ENCODE measurements around the gene SETBP1.
"Not testable (repeated sequence)": the region's sequence is repeated elsewhere in the genome, so short reads cannot be mapped to it uniquely, and the experiment has no call there.

SETBP1 gene

DNA sequence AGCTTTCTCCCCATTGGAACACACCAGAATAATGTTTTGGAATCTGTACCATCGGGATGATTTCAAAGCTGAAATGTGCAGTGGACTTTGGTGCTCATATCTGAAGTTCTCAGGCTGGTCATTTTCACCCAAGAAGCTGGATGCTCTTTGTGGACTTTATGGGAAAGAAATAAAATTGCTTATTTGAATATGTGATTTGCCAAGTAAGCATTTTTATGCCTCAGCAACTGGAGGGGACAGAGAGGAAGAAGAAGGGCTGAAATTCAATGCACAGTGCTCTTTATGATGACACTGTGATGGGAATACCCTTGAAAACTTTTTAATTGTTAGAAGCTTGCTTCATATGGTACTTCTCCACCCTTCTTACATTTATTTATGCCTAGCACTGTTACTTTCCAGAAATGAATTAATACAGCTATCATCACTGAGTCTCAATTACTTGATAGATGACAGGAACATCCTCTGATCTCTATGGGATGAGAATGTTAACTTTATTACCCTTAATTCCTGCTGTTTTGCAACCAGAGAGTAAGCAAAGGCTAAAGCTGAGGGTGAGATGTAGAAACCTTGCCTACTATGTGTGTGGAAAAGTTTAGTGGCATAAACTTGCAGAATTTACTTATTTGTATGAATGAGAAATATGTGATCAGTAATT is 23.6 kb downstream of the SETBP1 start:
- no peak for DNase-seq (ENCODE audit: low spot score)

DNA sequence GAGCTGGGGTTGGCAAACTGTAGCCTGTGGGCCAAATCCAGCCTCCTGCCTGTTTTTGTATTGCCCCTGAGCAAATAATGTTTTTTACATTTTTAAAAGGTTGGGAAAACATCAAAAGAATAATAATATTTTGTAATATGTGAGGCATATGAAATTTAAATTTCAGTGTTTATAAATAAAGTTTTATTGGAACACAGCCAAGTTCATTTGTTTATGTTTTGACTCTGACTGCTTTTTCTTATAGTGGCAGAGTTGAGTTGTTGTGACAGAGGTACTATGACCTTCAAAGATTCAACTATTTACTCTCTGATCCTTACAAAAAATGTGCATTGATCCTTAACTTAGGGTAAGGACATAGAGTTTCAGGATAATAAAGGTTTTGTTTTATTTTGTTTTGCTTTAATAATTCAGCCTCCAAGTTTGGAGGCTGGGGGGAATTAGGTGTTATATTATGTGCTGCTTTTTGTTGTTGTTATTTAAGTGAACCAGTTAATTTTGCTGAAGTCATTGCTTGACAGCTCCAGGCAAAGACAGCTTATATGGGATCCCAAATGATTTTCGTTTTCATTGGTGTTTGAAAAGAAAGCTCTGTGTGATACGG is 24.5 kb downstream of the SETBP1 start:
- no peak for DNase-seq (ENCODE audit: low spot score)

GRCh38 chr18:44708451-44709083 is 27.9 kb downstream of the SETBP1 start:
- peak; percentile 43 for DNase-seq (ENCODE audit: low spot score)

DNA sequence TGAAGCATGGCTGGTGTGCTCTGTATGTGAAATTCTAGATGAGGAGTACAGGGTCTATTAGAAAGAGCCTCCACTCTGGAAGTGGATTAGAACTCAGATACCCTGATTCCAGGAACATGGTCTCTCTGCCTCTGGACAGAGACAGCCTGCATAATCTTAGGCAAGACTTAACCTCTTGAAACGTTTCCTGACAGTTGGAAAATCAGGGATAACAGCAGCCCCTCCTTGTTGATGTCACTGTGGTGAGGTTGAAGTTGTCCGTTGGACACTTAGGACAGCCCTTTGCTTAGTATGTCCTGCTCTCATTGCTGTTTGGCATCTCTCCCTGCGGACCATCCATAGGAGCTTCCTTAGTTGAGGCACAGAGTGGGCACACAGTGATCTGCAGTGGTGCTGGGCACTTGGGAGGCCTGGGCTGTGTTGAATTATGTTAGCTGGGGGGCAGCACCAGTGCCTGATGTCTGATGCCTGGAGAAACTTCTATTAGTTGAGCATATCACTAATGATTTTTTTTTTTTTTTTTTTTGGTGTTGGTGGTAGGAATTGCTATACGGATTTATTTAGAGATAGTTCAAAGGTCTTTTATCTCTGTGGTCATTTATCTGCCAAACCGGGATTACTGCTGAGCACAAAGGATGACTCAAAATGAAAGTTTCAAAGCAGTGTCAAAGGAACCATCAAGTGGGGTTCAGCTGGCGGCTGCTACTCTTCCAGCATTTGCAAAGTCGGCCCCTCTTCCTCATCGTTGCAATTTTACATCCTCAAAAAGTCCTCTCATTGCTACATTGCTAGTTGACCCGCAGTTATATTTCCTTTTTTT is 28.8 kb downstream of the SETBP1 start:
- no peak for DNase-seq (ENCODE audit: low spot score)

GRCh38 chr18:44710931-44711330 is 30.2 kb downstream of the SETBP1 start:
- no peak for DNase-seq (ENCODE audit: low spot score)

- DNase-seq (ENCODE audit: low spot score) = no peak
These were observed 31.3 kb downstream of the SETBP1 start for GRCh38 chr18:44712025-44712424.

GRCh38 chr18:44713435-44713834 is 32.7 kb downstream of the SETBP1 start:
- DNase-seq (ENCODE audit: low spot score) = no peak

DNA sequence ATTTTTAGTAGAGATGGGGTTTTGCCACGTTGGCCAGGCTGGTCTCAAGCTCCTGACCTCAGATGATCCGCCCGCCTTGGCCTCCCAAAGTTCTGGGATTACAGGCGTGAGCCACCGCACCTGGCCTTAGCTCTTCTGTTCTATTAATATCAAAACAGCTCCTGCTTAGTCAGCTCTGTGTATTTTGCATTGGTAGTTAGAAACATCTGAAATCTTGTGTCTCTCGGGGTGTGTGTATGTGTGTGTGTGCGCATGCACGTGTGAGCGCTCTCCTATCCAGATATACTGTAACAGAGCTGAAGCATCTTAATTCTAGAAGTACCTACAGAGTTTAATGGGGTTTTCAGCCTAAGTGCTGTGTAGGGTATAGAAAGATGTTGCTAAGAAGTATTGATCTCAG is 33.7 kb downstream of the SETBP1 start:
- no peak for DNase-seq (ENCODE audit: low spot score)

- peak; percentile 92 for DNase-seq (ENCODE audit: low spot score)
These were observed 34.6 kb downstream of the SETBP1 start for GRCh38 chr18:44715245-44715644.

DNA sequence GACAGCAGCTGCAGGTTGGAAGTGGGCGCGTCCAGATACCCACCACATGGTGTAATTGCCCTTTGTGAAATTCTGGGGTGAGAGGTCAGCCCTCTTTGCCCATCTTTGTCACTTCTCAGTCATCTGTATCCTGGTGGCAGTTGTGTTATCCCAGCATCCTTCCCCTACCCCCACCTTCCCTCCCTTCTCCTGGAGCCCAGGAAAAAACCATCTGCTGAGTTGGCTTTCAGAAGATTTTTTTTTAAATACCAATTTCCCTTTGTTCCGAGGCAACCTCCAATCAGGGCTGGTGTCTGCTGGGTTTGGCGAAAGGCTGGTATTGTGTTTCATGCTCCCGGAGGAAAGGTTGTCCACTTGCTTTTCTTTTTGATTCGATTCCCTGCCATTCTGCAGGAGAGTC is 35.2 kb downstream of the SETBP1 start:
- DNase-seq (ENCODE audit: low spot score) = peak; percentile 31

GRCh38 chr18:44716697-44717163 is 36.0 kb downstream of the SETBP1 start:
- no peak for DNase-seq (ENCODE audit: low spot score)

DNA sequence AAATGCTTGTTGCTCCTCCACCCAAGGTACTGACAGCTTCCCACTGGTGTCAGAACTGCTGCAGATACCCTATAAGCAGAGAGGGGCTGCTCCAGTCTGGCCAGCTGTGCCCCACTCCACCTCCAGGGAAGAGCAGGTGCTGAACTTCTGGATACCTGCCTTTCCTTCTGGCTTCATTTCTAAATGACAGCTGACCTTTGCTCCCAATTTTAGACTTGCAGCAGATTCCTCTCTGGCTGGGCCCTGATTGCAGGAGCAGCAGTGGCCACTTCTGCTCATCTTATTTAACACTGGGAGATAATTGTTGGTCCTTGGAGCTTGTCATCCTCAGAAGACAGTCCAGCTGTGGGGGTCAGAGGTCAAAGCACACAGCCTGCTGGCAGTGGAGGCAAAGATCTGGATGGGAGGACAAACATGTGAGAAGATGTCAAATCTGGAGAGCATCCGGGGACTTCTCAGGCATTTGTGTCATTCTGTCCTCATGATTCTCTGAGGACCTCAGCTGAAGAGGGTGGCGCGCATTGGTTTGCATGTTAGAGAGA is 38.9 kb downstream of the SETBP1 start:
- no peak for DNase-seq (ENCODE audit: low spot score)

DNA sequence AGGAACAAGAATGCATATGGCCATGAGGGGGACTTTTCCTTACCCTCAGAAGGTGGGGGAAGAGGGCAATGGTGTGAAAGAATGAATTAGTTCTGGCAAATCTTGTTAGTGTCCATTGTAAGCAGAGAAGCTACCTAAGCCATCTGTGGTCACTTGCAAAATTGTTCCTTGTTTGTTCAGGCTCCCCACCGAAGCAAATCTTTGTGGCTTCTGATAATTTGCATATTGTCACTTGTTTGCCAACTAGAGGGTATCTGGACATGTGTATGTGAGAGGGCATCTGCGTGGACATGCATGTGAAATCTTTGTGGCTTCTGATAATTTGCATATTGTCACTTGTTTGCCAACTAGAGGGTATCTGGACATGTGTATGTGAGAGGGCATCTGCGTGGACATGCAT is 41.1 kb downstream of the SETBP1 start:
- not testable (repeated sequence) for DNase-seq (ENCODE audit: low spot score)

GRCh38 chr18:44723411-44723810 is 42.7 kb downstream of the SETBP1 start:
- DNase-seq (ENCODE audit: low spot score) = no peak

GRCh38 chr18:44724105-44724778 is 43.6 kb downstream of the SETBP1 start:
- DNase-seq (ENCODE audit: low spot score) = no peak

GRCh38 chr18:44725300-44726058 is 44.8 kb downstream of the SETBP1 start:
- peak; percentile 84 for DNase-seq (ENCODE audit: low spot score)

GRCh38 chr18:44726059-44726421 is 45.4 kb downstream of the SETBP1 start:
- DNase-seq (ENCODE audit: low spot score) = no peak

GRCh38 chr18:44727291-44727690 is 46.6 kb downstream of the SETBP1 start:
- no peak for DNase-seq (ENCODE audit: low spot score)

DNA sequence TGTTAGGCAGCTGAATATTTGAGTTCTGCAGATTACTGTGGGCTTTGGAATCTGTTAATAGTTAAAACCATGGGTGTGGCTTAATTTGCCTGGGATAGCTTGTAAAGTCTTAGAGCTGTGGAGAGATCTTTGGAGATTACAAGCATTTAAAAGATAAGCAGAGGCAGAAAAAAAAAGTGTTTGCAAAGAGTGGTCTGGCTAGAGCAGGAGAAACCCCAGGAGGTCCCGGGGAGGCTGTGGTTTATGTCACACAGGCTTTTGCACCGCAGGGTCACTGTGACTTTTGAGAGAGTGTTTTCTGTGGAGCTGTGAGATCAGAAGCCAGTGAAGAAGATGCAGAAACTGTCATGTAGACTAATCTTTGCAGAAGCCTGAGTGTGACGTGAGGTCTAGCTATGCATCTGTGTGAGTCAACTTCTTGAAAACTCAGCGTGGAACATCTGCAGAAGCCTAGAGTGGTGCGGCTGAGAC is 49.0 kb downstream of the SETBP1 start:
- peak; percentile 75 for DNase-seq (ENCODE audit: low spot score)

DNA sequence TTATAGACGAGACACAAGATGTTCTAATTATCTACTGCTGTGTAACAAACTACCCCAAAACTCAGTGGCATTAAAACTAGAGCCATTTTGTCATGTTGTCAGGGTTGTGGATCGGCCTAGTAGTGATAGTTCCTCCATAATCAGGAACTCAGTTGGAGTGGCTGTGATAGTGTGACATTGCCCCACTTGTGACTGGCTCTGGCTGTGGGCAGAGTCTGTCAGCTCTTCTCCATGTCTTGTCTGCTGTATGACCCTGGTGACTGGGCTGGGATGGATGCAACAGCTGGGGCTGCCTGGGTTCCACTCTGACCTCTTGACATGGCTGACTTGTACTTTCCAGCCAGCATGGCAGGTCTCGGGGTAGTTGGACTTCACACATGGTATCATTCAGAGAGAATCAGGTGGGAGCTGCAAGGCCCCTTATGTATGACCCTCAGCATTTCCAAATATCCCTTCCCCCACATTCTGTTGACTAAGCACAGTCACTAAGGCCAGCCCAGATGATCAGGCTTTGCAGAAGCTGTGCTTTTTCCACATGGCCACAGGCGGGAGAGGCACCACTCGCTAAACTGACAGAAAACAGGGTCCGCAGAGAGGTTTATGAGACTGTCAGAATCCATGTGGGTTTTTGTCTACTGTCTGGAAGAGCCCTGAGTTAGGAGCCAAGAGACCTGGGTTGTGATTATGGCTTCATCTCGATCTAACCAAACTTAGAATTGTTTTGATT is 50.3 kb downstream of the SETBP1 start:
- no peak for DNase-seq (ENCODE audit: low spot score)

All from AG08395 (cell line).